NCI-H69 (cell line): ENCODE measurements around the gene C1QA.

Source experiments
- DNase-seq: peaks from one replicate; lab custom pipeline; 2025; lab: John Stamatoyannopoulos, UW

C1QA gene, protein sequence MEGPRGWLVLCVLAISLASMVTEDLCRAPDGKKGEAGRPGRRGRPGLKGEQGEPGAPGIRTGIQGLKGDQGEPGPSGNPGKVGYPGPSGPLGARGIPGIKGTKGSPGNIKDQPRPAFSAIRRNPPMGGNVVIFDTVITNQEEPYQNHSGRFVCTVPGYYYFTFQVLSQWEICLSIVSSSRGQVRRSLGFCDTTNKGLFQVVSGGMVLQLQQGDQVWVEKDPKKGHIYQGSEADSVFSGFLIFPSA

DNA sequence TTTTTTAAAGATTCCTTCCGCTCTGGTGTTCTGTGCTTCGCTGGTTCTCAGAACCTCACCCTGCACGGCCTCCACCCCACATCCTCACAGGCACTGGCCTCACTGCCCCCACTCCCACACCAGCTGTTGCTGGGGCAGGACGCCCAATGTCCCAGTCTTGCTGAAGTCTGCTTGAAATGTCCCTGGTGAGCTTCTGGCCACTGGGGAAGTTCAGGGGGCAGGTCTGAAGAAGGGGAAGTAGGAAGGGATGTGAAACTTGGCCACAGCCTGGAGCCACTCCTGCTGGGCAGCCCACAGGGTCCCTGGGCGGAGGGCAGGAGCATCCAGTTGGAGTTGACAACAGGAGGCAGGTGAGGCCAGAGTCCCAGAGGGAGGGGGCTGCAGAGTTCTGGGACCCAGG, at the start of gene C1QA:
Gene C1QA (plus strand): TSS at position 276 of the 400 bp plus-strand sequence. CDS start 989 bp downstream, outside the sequence.
- no peak for DNase-seq

DNA sequence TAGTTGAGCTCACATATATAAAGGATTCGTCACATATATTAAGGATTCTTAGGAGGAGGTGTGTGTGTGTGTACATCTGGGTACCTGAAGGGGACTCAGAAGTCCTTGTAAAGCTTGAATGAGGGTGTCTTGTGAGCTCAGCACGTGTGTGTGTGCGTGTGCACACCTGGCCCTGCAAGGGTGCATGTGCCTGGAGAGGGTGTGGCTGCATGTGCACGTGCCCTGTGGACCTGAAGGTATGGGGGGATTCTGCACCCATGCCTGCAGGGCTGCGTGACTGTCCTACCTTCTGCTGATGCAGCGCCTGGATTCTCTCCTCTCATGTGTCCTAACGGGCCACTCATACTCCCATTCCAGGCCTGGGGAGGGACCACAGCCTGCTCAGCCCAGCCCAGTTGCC, 49.2 kb upstream of the C1QA start:
- no peak for DNase-seq

DNA sequence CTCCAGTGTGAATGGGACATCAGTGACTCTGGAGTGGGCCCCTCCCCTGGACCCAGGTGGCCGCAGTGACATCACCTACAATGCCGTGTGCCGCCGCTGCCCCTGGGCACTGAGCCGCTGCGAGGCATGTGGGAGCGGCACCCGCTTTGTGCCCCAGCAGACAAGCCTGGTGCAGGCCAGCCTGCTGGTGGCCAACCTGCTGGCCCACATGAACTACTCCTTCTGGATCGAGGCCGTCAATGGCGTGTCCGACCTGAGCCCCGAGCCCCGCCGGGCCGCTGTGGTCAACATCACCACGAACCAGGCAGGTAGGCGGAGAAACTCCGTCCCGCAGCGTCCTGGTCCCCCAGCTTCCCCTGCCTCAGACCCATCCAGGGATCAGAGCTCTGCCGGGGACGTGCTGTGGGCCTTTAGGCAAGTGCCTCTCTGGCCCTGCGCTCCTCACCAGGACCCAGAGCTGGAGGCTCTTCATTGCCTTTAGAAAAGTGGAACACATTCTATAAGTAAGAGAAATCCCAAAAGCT, 47.5 kb upstream of the C1QA start:
- DNase-seq: no peak

DNA sequence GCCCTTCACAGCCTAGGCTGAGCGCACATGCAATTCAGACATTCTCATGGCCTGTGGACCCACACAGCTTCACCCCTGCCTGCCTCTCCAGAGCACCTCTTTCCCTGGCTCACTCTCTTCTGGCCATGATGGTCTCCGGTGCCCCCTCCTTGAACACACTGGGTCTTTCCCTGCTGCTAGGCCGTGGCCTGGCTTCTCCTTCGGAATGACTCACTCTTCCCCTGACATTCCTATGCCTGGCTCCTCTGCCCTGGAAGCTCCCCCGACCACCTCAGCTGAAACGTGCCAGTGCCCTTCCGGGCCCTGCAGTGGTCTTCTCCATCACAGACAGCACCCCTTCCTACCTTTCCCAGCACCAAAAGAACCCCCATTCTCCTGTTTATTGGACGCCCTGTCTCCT, 44.9 kb upstream of the C1QA start:
- DNase-seq: no peak

DNA sequence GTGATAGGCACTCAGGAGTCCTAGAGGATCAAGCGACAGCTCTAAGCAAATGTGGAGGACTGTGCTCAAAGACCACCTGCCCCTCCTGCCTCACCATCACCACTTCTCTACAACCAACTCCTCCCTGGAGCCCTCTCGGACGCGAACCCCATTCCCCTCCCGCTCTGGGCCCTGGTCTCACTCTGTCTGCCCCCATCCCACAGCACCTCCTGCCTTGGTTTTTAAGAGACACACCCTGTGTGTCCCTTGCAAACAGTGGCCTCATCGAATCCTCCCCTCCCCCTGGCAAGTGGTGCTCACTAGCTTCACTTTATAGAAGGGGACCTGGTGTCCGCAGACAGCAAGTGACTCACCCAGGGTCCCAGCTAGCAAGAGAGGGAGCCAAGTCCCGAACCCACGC, 44.4 kb upstream of the C1QA start:
- no peak for DNase-seq

DNA sequence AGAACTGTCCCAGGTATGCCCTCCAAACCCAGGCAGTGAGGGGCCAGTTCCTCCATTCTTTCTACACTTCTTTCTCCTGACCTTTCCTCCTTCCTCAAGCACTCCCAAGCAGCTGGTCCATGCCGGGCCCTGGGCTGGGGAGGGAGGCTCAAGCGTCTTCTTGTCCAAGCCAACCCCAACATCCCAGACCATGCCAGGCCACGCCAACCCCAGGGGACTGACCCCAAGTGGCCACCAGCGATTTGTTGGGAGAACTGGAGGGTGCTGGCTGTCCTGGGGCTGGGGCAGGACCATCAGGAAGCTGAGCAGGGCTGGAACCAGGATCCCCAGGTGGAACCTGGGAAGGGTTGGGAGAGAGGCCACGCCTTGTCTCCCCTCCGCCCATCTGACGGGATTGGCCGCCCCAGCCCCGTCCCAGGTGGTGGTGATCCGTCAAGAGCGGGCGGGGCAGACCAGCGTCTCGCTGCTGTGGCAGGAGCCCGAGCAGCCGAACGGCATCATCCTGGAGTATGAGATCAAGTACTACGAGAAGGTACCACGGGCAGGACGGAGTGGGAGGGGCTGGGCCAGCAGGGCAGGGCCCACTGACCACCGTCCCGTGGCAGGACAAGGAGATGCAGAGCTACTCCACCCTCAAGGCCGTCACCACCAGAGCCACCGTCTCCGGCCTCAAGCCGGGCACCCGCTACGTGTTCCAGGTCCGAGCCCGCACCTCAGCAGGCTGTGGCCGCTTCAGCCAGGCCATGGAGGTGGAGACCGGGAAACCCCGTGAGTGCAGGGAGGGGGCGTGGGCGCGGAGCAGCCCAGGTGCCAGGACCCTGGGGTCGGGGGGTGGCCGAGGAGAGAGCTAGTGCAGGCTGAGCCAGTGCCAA, 43.3 kb upstream of the C1QA start:
- no peak for DNase-seq

DNA sequence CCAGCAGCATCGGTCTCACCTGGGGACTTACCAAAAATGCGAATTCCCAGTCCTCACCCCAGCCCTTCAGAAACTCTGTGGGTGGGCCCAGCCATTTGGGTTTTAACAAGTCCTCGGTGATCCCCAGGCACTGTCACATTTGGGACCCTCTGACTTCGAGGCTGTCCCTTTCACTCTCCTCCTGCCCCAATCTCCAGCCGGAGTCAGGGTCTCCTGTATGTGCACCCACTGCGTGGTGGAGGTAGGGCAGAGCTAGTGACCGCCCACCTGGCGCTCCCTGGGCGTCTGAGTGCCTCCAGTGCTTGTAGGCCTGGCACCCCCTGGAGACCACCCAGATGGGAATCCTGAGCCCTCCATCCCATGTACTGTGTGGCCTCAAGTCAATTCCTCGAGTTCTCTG, 42.0 kb upstream of the C1QA start:
- no peak for DNase-seq

DNA sequence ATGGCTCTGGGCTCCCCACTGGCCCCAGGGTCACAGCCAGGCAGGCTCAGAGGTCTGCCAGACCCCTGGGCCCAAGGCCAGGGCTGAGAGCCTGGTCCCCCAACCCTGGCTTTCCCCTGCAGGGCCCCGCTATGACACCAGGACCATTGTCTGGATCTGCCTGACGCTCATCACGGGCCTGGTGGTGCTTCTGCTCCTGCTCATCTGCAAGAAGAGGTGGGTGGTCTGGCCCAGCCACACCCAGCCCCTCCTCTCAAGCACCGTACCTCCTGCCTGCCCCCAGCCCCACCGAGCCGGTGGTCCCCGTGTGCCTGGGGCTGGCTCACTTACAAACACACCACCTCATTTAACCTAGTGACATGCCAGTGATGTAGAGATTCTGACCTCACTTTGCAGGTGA, 41.3 kb upstream of the C1QA start:
- DNase-seq: no peak

DNA sequence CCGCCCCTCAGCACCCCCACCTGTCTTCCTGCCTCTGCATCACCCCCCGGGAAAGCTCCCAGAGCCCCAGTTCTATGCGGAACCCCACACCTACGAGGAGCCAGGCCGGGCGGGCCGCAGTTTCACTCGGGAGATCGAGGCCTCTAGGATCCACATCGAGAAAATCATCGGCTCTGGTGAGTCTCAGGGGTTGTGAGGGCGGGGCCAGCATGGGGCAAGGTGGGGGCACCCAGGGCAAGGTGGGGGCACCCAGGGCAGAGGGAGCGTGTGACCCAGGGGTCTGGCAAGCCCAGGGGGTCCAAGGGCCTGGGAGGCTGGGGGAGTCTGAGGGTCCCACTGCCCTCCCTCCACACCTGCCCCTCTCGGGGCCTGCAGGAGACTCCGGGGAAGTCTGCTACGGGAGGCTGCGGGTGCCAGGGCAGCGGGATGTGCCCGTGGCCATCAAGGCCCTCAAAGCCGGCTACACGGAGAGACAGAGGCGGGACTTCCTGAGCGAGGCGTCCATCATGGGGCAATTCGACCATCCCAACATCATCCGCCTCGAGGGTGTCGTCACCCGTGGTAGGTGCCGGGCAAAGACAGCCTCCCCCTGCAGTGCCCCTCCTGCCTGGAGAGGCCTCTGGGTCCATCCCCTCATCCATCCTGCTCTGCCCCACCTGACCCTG, 39.0 kb upstream of the C1QA start:
- no peak for DNase-seq

DNA sequence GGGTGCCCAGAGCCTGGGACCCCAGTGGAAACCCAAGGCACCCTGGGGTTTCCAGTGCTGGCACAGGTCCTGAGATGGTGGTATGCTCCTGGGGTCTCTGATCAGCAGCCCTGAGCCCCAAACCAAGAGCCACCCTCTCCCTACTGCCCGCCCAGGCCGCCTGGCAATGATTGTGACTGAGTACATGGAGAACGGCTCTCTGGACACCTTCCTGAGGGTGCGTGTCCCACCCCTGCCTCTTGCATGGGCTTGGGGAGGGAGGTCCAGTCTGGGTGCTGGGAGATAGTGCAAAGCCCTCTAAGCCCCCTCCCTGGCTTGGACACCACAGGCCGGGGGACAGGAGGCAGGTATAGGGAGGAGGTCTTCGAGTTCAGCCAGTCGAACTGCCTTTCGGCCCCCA, 38.4 kb upstream of the C1QA start:
- no peak for DNase-seq

DNA sequence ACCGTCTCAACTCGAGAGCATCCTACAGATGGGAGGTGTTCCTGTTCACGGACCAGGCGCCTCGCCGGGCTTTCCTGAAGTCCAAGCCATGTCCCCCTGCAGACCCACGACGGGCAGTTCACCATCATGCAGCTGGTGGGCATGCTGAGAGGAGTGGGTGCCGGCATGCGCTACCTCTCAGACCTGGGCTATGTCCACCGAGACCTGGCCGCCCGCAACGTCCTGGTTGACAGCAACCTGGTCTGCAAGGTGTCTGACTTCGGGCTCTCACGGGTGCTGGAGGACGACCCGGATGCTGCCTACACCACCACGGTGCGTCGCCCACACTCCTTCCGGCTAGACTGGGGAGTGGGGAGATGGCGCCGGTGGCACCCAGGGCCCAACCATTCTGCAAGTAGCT, 37.7 kb upstream of the C1QA start:
- DNase-seq: no peak

DNA sequence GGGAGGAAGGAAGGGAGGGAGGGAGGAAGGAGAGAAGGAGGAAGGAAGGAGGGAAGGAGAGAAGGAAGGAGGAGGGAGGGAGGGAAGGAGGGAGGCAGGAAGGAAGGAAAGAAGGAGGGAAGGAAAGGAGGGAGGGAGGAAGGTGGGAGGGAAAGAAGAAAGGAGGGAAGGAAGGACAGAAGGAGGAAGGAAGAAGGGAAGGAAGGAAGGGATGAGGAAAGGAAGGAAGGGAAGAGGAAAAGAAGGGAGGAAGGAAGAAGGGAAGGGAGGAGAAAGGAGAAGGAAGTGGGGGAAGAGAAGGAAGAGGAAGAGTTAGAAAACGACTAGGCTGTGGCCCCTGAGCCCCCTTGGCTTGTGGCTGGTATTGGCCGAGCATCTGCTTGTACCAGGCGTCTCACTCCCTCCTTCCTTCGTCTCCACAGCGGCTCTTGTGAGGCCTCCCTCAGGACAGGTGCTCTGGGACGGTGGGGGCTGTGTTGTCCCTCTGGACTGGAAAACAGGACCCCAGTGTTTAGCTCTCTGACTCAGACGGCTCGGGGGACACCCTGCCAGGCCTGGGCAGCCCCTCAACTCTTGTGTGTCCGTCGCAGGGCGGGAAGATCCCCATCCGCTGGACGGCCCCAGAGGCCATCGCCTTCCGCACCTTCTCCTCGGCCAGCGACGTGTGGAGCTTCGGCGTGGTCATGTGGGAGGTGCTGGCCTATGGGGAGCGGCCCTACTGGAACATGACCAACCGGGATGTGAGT, 36.2 kb upstream of the C1QA start:
- no peak for DNase-seq

DNA sequence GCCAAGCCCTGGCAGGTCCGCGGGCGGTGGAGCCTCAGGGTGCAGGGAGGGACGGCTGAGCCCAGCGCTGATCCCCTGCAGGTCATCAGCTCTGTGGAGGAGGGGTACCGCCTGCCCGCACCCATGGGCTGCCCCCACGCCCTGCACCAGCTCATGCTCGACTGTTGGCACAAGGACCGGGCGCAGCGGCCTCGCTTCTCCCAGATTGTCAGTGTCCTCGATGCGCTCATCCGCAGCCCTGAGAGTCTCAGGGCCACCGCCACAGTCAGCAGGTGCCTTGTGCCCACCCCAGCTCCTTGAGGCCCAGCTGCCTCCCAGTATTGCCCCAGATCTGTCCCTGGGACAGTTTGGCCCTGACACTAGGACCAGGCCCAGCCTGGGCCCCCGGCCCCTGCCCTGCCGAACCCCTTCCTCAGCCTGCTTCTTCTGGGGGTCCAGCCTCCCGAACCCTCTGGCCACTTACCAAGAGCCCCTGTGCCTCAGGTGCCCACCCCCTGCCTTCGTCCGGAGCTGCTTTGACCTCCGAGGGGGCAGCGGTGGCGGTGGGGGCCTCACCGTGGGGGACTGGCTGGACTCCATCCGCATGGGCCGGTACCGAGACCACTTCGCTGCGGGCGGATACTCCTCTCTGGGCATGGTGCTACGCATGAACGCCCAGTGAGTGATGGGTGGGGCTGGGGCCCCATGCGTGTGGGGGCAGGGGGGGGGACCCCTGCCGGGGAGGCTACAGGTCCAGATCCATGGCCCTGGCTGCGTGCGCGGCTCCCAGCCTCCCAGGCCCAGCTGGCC, 35.4 kb upstream of the C1QA start:
- DNase-seq: no peak

DNA sequence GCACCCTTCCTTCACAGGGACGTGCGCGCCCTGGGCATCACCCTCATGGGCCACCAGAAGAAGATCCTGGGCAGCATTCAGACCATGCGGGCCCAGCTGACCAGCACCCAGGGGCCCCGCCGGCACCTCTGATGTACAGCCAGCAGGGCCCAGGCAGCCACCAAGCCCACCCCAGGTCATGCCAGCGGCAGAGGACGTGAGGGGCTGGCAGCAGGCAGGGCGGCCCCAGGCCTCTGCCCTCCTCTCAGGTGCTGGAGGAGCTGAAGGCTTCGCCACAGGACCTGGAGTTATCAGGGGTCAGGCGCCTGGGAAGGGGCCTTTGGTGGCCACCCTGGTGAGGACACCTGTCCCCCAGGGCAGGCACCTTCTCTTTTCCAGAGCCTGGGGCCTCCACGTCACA, 34.8 kb upstream of the C1QA start:
- no peak for DNase-seq

DNA sequence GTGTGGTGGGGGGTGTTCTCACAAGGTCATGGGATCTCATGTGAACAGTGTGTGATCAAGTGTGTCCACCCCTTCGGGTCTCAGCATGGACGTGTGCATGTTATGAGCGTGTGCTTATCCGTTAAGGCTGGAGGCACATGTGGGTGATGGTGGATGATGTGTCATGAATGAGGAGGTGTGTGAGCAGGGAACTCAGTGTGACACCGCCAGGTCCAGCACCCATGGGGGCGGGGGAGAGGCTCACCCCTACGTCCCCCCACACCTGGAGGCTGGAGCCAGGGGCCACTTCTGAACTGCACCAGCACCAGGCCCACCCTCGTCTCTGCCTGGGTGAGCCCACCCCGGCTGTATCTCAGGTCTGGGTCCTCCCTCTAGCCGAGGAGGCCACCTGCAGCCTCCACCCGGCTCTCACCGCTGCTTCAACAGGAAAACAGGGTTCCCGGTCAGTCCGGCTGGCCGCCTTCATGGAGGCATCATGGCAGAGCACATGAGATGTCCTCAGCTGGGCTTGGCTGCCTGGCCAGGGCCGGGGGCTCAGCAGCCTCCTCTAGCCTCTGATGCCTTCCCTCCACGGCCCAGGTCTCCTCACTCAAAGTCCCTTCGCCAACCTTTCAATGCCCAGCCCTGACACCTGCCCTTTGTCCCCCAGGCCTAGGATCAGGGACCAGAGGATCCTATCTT, 34.2 kb upstream of the C1QA start:
- no peak for DNase-seq

DNA sequence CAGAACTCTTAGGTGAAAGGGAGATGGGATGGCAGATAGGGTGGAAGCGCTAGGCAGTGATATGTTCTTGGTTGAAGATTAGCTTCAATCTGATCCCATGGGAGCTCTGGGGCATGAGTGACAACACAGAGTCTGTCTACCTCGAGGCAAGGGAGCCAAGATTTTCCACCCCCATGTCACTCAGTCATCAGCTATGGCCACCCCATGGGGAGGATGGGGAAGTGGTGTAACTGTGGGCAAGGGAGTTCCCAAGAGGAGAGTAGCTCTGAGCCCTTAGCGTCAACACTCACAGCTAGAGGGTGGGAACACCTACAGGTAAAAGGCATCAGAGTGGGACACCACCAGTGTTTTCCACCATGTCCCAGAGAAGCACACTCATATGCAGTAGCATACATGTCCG, 30.3 kb upstream of the C1QA start:
- DNase-seq: no peak

DNA sequence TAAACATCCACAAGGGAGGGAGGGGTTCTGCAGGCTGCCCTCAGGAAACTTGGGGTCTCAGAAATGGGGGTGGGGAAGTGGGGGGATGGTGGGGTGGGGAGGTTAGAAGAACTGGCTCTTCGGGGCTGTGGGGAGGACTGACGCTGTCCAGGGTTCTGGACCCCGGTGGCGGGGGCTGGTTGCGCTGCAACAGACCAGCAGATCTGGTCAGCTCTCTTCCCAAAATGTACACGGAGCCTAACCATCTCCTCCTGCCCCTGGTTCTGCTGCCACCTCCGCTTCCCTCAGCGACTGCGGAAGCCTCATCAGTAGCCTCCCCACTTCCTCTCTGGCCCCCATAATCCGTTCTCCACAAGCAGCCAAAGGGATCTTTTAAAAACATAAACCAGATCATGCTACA, 29.3 kb upstream of the C1QA start:
- no peak for DNase-seq

DNA sequence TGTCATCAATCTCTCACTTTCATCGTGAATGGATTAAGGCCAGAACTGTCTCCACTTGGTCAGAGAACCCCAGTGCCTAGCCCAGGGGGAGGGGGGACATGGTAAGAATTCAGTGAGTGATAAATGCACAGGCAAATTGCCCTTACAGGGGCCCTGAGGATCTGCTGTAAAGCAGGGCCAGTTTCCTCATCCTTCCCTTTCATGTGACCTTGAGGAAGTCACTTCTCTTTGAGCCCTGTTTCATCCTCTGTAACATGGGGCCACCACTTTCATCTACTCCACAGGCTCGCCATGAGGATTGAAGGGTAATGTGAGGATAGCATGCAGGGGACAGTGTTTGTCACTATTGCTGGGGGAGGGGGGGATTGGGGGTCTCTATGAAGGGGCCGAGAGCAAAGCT, 28.1 kb upstream of the C1QA start:
- DNase-seq: no peak

DNA sequence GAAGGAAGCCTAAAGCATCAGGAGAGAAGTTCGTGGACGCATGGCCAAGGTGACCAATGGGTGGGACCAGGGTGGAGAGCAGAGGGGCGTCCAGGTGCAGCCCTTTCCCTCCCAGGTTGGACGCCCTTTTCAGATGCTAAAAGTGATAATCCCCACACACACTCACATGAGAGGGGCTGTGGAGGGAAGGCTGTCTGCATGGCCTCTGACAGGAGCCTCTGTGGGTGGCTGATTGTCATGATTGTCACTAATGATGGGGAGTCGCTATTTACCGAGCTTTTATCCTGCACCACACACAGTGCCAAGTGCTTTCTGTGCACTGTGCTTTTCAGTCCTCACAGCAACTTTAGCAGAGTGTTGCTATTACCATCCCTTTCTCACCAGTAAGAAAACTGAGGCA, 27.1 kb upstream of the C1QA start:
- peak; percentile 87 for DNase-seq

DNA sequence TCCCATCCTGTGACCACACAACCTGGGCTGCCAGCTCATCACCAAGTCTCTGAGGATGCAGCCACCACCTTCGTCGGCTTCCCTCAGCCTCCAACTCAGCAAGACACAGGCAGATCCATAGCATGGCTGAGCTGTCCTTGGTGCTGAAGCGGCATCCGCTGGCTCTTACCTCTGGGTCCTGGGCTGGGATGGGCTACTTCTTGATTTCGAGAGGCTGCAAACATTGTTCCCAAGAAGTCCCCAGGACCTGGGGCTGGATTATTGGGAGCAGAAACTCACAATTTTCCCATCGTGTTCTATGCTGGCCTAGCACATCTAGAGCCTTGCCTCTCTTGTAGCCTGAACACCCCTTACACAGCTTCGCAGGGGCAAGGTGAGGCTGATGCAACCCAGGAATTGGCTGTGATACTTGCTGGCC, 24.9 kb upstream of the C1QA start:
- no peak for DNase-seq
